VCaP (cell line): ENCODE results near the gene SUPT20HL2.

Experiments used
- H3K27ac ChIP-seq: fragments of 450-650 bp; 2 replicates; pipeline ENCODE4 v1.5.1; 2017
- TF ChIP-seq, protein P1 (sequence below): fragments of 450-650 bp; conservative IDR thresholded peaks from 2 replicates; pipeline ENCODE4 v1.5.1; 2017; ENCODE audit warnings: mild to moderate bottlenecking, moderate library complexity

The SUPT20HL2 gene

DNA sequence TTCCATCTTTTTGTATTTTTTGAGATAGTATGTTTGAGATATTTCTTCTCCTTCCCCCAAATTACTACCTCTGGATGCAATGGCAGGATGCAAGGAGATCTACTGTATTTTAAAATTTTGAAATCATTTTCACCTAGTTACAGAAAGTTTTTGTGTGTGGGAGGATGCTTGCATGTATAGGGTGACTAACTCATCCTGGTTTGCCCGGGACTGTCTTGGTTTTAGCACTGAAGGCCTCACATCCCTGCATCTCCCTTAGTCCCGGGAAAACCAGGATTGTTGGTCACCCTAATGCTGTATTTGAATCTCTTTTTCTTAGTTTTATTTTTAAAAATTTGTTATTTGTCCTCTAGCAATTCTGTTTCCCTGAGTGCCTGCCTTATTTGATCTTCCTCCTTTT lies 12.1 kb downstream of the SUPT20HL2 start:
- TF ChIP-seq, protein P1, sequence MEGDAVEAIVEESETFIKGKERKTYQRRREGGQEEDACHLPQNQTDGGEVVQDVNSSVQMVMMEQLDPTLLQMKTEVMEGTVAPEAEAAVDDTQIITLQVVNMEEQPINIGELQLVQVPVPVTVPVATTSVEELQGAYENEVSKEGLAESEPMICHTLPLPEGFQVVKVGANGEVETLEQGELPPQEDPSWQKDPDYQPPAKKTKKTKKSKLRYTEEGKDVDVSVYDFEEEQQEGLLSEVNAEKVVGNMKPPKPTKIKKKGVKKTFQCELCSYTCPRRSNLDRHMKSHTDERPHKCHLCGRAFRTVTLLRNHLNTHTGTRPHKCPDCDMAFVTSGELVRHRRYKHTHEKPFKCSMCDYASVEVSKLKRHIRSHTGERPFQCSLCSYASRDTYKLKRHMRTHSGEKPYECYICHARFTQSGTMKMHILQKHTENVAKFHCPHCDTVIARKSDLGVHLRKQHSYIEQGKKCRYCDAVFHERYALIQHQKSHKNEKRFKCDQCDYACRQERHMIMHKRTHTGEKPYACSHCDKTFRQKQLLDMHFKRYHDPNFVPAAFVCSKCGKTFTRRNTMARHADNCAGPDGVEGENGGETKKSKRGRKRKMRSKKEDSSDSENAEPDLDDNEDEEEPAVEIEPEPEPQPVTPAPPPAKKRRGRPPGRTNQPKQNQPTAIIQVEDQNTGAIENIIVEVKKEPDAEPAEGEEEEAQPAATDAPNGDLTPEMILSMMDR, result no peak
- H3K27ac ChIP-seq, result no peak overlapping the region

DNA sequence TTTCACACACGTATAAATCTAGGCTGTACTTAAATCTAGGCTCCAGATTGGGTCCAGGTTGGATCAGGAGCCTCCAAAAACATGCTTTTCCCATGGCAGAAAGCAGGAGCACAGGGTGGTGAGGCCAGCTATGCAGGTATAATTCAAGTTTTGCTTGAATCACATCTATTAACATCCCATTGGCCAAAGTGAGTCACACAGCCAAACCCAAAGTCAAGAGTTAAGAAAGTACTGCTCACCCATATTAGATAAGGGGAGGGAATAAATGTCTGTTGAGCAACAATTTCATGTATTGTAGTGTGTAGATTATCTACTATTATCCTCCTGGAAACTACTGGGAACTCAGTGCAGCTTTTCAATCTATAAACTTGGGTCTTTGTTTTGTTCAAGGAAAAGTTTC lies 12.8 kb downstream of the SUPT20HL2 start:
- H3K27ac ChIP-seq, result no peak overlapping the region
- TF ChIP-seq, protein P1, result no peak

DNA sequence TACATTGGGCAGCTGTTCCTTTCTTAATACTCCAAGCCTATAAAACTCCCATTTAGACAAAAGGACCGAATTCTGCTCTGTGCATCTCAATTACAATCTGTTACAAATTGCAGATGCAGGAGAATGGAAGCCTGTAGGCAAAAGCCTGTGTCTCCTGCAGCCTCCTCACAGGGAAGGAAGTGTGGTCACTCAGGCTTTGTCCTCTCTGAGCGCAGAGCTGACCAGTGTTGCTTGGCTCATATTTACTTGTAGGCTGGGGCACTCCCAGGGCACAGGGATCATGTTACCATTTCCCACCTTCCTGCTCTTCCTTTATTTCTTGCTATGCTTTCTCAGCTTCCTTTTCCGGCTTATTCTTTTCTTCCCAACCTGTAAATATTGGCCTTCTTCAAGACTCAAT lies 15.7 kb downstream of the SUPT20HL2 start:
- TF ChIP-seq, protein P1, result no peak
- no peak overlapping the region for H3K27ac ChIP-seq

DNA sequence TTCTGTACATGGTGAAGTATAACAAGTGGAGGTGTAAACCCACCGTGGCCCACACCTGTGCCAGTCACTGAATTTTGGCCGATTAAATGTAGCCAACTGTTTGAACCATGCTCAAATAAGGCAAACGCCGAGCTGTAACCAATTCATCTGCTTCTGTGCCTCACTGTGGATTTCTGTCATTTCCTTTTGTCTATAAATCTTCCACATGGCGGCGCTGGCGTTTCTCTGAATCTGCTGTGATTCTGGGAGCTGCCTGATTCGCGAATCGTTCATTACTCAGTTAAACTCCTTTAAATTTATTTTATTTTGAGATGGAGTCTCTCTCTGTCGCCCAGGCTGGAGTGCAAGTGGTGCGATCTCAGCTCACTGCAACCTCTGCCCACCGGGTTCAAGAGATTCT lies 19.2 kb downstream of the SUPT20HL2 start:
- H3K27ac ChIP-seq, result no peak overlapping the region
- TF ChIP-seq, protein P1, result no peak

DNA sequence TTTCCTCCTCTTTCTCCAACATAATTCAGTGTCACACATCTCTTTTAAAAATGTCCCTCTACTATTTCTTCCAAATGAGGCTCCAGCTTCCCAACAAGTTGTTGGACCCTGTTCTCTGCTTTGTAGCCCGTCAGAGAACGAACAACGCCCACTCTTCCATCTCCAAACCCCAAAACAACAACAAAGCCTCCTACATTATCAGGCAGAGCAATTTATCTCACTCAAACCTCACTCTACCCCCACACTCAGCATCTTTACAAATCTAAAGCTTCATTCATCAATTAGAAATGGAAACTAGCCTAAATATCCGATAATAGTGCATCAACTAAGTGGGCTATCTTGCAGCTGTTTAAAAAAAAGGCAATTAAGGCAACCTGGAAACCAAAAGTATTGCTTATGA lies 20.5 kb downstream of the SUPT20HL2 start:
- TF ChIP-seq, protein P1, result no peak
- H3K27ac ChIP-seq, result no peak overlapping the region

DNA sequence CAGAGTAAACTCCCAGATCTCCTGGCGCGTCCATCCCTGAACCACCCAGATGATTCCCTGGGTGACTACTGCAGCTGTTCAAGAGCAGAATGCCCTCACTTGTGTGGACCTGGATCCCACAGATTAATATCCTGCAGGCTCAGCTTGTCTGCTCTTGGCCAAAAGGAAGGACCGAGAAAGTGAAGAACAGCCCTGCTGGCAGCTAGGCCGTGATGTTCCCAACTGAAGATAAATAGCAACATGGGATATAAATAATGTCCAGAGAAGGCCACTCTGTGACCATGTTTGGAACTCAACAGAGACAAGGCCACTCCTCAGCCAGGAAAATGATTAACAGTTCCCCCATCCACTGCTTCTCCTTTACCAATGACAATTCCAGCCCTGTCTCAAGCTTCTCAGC lies 21.5 kb downstream of the SUPT20HL2 start:
- TF ChIP-seq, protein P1, result no peak
- no peak overlapping the region for H3K27ac ChIP-seq

DNA sequence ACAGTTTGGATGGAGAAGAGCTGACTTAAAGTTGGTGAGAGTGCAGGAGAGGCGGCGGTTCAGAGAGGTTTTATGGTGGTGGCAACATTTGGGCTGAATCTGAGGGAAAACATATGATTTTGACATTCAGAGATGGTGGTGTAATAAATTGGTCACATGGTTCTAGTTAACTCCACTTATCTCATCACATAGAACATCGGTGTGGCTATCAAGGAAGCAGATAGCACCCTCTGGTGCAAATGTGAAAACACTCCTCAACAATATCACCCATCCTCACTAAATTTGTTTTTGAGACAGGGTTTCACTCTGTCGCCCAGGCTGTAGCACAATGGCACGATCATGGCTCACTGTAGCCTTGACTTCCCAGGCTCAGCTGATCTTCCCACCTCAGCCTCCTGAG lies 28.8 kb downstream of the SUPT20HL2 start:
- TF ChIP-seq, protein P1, result no peak
- H3K27ac ChIP-seq, result no peak overlapping the region
